GM12801 (cell line): ENCODE results near the gene NTN3.

Experiments used
- TF ChIP-seq, protein P1 (sequence below): IDR thresholded peaks from one replicate; pipeline ENCODE4 v1.5.1; 2011; ENCODE audit warnings: control low read depth; ENCODE audit not compliant: insufficient read length; ENCODE audit errors: extremely low read depth

The NTN3 gene

DNA sequence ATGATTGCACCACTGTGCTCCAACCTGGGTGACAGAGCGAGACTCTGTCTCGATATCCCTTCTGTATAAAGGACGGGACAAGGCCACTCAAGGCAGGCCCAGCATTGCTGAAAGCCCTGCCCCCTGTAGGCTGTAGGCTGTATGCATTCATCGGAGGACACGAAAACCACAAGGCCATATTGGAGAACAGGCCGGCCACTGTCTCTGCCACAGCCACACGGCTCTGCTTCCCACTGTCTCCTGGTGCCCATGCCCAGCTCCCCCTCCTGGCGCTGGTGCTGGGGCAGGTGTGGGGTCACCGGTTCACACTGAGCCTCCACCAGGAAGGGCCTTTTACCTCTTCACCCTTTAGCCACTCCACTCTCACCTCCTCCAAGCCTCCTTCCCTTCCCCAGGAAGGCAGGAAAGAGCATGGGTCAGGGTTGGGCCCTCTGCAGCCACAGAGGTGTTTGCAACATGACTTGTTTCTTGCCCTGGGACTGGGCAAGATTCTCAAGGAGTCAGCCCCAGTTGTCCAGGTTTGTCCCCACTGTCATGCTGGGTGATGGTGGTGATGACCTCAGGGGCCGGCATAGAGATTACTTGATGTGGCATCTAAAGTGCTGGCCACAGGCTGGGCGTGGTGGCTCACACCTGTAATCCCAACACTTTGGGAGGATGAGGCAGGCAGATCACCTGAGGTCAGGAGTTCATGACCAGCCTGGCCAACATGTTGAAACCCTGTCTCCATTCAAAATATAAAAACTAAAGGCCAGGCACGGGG is 5.3 kb upstream of the NTN3 start:
- TF ChIP-seq, protein P1, sequence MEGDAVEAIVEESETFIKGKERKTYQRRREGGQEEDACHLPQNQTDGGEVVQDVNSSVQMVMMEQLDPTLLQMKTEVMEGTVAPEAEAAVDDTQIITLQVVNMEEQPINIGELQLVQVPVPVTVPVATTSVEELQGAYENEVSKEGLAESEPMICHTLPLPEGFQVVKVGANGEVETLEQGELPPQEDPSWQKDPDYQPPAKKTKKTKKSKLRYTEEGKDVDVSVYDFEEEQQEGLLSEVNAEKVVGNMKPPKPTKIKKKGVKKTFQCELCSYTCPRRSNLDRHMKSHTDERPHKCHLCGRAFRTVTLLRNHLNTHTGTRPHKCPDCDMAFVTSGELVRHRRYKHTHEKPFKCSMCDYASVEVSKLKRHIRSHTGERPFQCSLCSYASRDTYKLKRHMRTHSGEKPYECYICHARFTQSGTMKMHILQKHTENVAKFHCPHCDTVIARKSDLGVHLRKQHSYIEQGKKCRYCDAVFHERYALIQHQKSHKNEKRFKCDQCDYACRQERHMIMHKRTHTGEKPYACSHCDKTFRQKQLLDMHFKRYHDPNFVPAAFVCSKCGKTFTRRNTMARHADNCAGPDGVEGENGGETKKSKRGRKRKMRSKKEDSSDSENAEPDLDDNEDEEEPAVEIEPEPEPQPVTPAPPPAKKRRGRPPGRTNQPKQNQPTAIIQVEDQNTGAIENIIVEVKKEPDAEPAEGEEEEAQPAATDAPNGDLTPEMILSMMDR = no peak

DNA sequence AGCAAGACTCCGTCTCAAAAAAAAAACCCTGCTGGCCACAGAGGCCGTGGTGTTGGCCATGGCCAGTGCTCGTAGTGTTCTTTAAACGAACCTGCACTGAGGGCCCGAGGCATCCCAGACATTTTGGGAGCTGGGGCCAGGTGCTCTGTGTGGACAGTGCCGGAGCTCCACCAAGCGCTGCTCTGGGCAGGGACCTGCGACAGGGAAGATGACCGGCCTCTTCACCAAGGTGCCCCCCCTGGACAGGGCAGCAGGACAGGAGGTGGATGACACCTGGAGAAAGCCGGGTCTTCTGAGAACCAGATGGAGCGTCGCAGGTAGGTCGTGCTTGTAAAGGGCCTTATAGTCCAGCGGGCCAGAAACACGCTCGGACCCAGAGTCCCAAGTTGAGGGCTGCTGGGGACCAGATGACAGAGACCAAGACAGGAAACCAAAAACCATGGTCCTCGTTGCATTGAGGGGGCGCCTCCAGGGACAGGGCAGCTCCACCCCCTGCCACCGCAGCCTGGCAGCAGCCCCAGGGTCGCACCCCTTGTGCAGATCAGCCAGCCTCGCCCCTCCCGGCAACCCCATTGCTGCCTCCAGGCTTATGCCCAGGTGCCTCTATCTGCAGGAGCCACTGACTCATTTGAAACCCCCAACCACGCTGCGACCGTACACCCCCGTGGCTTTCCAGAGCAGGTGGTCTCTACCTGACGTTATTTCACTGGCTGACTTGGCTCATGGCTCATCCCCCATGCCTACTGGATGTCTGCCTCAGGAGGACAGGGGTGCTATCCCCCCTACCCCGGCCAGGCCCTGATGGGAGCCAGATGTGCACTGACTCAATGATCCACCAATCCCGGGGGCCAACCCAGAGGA is 4.2 kb upstream of the NTN3 start:
- TF ChIP-seq, protein P1 = no peak

DNA sequence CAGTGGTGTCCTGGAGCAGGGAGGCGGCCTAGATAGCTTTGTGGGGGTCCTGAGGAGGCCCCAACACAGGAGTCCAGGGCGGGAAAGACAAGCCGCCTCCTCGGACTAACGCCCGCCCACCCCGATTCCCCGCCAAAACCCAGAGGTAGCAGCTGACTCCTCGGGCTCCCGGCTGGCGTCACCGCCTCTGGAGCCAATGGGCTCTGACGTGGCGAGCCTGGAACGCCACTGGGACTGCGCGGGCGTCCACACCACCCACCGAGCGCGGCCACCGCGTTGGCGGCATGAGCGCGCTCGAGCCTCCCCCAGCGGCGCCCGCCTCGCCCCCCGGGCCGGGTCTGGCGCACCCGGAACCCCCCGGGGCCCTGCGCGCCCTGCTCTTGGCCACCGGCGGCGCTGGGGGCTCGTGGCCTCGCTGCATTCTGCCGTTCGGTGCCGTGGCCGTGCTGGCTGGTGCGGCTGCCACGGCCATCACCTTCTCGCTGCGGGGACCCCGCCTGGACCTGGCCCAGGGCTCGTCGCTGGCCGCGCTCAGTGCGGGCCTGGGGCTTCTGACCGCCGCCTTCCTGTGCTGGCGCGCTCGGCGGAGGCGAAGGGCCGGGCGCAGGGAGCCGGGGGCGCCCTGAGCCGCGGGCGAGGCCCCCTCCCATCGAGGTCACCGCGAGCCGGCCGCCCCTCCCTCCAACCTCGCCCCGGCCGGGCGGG is 3.4 kb upstream of the NTN3 start:
- TF ChIP-seq, protein P1 = no peak

DNA sequence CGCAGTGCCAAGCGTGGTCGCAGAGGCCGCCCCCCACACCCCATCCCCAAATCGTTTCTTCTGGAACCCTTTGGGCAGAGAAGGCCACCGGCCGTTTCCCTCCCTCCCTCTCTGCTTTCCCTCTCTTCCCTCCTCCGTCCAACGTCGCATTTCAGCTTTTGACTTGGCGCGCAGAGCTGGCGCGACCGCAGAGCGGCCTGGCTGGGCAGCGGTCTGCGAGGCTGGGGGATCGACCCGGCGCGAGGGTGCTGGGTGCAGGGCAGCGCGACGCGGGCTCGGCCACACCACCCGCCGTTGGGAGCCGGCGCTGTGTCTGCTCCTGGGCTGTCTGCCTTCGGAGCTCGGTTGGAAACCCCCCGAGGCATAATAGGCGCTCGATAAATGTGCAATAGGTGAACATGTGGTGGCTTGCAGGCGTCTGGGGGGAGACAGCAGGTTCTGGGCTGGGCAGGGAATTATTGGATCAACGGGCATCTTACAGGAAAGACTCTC is 2.8 kb upstream of the NTN3 start:
- TF ChIP-seq, protein P1 = no peak

DNA sequence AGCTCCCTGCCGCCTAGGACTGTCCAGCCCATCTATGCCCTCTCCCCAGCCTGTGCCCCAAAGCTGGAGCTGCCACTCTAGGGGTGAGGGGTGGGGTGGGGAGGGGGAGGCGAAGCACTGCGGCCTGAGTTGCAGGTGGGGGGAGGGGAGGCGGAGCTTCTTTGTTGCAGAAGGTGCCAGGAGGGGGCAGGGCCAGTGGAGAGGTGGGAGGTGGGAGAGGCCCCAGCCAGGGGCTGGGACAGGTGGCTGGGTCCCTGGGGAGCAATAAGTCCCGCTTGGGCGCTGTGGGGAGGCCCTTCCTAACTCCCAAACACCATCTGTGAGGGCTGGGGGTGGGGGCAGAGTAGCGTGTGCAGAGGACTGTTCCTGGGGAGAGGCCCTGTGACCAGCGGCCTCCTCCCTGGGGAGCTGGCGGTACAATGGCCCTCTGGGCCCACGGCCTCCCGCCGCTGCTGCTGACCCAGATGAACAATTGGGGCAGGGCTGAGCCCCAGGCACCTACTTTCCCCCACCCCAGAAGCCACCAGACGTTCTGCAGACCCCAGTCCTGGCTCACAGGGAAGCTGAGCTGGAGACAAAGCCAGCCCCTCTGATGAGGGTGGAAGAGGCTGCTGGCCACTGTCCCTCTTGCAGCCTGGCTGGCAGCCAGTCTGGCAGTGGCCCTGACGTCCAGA is 2.2 kb upstream of the NTN3 start:
- TF ChIP-seq, protein P1 = no peak

DNA sequence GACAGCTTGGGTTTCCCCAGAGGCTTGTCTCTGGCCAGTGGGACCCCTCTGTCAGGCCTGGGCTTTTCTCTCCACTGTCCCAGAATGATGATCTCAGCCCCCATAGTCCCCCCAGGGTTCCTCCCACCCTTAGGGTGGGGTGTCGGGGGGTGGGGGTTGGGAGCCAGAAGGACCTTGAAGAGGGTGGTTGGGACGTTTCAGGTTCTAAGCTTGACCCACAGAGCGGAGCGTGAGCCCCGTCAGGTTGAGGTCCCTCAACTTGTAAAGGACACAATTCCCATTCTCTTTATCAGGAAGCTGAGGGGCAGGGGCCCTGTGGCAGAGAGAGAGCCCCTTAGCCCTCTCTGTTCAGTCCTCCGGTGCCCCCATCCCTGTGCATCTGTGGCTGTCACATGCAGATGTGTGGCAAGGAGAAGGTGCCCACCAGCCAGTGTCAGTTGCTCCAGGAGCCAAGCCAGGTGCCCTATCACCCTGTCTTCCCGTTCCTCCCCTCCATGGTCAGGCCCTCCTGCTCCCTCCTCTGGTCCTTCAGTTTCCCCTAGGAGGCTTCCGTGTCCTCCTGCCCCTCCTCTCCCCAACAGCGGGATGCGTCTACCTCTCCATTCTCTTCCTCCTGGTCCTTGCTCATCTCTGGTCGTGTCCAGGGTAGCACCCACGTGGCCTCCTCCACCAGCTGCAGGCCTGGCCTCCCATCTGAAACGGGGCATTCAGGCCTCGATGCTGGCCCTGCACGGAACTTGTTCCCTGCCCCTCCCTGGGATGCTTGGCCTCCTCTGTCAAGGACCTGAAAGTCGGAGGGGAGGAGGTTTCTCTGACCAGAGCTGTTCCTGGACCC is 1.5 kb upstream of the NTN3 start:
- TF ChIP-seq, protein P1 = no peak
